ENCODE measurements around the gene ARPC5. TPM values are rescaled to one million over a fixed set of nuclear protein-coding genes. Genes with fewer than 3 reads are reported as not detected.
A peak's percentile ranks its signal among the peaks of the same experiment; 100 is the strongest.

ARPC5 gene
- total RNA-seq, 4 donors from 2014 or later: 70.5 to 158 (median 95.7) TPM

DNA sequence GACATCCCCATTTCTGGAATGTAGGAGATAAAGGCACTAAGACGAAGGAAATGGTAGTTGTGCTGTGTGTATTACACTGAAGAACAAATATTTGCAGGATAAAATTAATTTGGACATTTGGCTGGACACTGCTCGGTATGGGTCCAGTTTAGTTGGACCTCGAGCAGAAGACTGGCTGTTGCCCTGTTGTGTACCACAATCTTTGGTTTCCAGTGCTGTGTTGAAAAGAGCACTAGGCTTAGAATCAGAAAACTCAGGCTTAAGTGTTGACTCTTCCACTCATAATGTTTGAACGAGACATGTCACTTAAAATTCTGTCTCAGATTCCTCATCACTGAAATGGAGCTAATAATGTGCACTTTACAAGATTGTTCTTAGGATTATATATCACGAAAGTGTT is 1.2 kb upstream of the ARPC5 start:
- TF ChIP-seq, protein P1, sequence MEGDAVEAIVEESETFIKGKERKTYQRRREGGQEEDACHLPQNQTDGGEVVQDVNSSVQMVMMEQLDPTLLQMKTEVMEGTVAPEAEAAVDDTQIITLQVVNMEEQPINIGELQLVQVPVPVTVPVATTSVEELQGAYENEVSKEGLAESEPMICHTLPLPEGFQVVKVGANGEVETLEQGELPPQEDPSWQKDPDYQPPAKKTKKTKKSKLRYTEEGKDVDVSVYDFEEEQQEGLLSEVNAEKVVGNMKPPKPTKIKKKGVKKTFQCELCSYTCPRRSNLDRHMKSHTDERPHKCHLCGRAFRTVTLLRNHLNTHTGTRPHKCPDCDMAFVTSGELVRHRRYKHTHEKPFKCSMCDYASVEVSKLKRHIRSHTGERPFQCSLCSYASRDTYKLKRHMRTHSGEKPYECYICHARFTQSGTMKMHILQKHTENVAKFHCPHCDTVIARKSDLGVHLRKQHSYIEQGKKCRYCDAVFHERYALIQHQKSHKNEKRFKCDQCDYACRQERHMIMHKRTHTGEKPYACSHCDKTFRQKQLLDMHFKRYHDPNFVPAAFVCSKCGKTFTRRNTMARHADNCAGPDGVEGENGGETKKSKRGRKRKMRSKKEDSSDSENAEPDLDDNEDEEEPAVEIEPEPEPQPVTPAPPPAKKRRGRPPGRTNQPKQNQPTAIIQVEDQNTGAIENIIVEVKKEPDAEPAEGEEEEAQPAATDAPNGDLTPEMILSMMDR (IDR thresholded peaks at IDR 0.05): no peak
- TF ChIP-seq POLR2A (IDR thresholded peaks at IDR 0.05): no peak
- intact Hi-C loops (cut with DNase I): loop anchor here (5.0 kb wide), 1 partner anchor 164 kb away; the partner anchor contains the start of gene SMG7
- H3K27ac ChIP-seq: no peak overlapping the region
- WGBS, 2 donors: 60 to 66% methylated on average over 5 of the region's 5 CpGs
- H3K9me3 ChIP-seq: no peaks in the 10 kb centered on the region
- H3K4me1 ChIP-seq: peaks cover 20 to 26% of the 10 kb centered on the region in 2 donors
- H3K36me3 ChIP-seq: no peaks in the 10 kb centered on the region
- DNase-seq: no peak
- no peak overlapping the region for H3K4me3 ChIP-seq (replicated peaks in 1 of 3)
- H3K27me3 ChIP-seq: no peaks in the 10 kb centered on the region

DNA sequence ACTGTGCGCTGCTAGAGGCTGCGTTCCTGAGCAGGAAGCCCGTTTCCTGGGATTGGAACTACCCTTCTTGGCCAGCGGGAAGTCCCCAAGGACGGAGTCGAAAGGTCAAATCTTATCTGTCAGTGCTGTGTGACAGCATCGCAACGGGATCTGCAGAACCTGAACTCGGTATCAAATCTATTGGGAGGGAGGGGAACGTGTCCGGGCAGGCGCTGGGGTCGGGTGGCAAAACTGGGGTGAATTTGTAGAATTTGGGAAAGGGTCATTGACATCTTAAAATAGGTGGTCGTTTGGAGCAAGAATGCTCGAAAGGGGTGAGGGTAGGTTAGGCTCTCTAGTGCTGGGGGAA is 725 bp upstream of the ARPC5 start:
- no peaks in the 10 kb centered on the region for H3K9me3 ChIP-seq
- peak overlapping the region; percentile 35 to 83 (median 82) for H3K4me3 ChIP-seq (replicated peaks in 1 of 3)
- DNase-seq: no peak
- no peaks in the 10 kb centered on the region for H3K27me3 ChIP-seq
- peaks cover 20 to 29% of the 10 kb centered on the region in 2 donors for H3K4me1 ChIP-seq
- peak overlapping the region in 1 of 3 donors; percentile 96 for H3K27ac ChIP-seq
- intact Hi-C loops (cut with DNase I): loop anchor here (5.0 kb wide), 1 partner anchor 164 kb away; the partner anchor contains the start of gene SMG7
- 5 to 8% methylated on average over 13 to 15 of the region's 15 CpGs for WGBS, 2 donors
- H3K36me3 ChIP-seq: no peaks in the 10 kb centered on the region
- TF ChIP-seq, protein P1 (IDR thresholded peaks at IDR 0.05): no peak
- TF ChIP-seq POLR2A (IDR thresholded peaks at IDR 0.05): no peak

DNA sequence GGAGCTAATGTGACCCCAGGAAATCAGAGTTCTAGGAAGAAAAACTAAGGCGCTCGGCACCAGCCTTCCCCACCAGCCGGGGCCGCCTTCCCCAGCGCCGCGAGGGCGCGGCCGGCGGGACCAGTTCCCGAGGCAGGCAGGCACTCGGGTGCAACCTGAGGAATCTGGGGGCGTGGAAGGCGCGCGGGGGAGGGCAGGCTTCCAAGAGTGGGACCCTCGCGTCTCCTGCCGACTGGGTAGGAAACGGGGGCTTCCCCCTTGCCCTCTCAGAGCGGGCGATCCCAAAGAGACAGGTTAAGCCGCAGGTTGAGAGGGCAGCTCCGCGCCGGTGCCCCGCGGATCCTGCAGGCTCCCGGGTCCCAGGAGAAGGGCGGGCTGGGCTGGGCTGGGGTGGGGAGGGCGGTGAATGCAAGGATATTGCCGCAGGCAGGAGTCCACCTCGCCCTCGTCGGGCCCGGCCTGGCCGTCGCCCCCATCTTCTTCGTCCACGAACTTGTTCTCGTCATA is 431 bp downstream of the ARPC5 start:
- peak overlapping the region; percentile 40 to 82 (median 79) for H3K4me3 ChIP-seq (replicated peaks in 1 of 3)

DNA sequence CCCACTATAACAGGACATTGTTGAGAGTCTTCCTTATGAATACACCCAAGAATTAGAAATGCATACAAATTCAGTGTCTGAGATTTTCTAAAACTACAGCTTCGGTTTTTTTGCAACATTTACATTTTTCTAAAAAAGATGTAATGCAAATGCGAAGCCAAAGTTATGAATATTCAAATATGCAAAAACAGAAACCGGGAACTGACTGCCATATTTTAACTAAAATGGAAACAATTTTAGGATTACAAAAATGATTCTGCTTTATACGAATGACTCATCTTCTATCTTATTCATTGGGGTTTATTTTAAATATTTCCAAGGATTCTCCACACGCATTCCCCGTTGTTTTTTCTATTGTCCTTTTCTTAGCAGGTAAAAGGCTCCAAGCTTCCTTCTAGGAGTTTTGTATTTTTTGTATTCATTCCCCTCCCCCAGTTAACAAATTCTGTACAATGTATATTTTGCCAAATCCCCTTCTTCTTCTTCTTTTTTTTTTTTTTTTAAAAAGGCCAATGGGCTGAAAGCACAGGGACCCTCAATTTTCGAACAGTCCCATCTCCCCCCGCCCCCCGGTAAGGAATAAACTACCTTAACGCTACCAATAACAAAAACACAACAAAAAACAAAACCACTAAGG is 1.0 kb downstream of the ARPC5 start:
- Histone ChIP-seq H3K27ac (peak overlapping the region; percentile 95 to 96 (median 96)), H3K4me1 (peaks cover 27 to 32% of the 10 kb centered on the region in 2 donors), H3K9me3 (no peaks in the 10 kb centered on the region), H3K36me3 (peaks cover 3 to 8% of the 10 kb centered on the region in 2 donors), H3K27me3 (no peaks in the 10 kb centered on the region), H3K4me3 (replicated peaks in 1 of 3) (peak overlapping the region in 2 of 3 donors; percentile 79 to 82)
- no peak for TF ChIP-seq POLR2A (IDR thresholded peaks at IDR 0.05)
- intact Hi-C loops (cut with DNase I): loop anchor here (5.0 kb wide), 1 partner anchor 162 kb away; the partner anchor contains the start of gene SMG7
- WGBS, 2 donors: 3 to 4% methylated on average over 10 of the region's 10 CpGs
- no peak for DNase-seq

More for the DNA sequence above, 431 bp downstream of the ARPC5 start:
- peak overlapping the region; percentile 95 to 96 (median 96) for H3K27ac ChIP-seq
- H3K9me3 ChIP-seq: no peaks in the 10 kb centered on the region
- TF ChIP-seq POLR2A (IDR thresholded peaks at IDR 0.05): no peak
- TF ChIP-seq, protein P1 (IDR thresholded peaks at IDR 0.05): no peak
- DNase-seq: peak; percentile 58 to 61
- intact Hi-C loops (cut with DNase I): loop anchor here (5.0 kb wide), 1 partner anchor 163 kb away; the partner anchor contains the start of gene SMG7
- H3K36me3 ChIP-seq: peaks cover 0 to 2% of the 10 kb centered on the region in 2 donors
- peaks cover 27 to 32% of the 10 kb centered on the region in 2 donors for H3K4me1 ChIP-seq
- no peaks in the 10 kb centered on the region for H3K27me3 ChIP-seq
- WGBS, 2 donors: 0% methylated on average over 10 to 19 of the region's 42 CpGs

DNA sequence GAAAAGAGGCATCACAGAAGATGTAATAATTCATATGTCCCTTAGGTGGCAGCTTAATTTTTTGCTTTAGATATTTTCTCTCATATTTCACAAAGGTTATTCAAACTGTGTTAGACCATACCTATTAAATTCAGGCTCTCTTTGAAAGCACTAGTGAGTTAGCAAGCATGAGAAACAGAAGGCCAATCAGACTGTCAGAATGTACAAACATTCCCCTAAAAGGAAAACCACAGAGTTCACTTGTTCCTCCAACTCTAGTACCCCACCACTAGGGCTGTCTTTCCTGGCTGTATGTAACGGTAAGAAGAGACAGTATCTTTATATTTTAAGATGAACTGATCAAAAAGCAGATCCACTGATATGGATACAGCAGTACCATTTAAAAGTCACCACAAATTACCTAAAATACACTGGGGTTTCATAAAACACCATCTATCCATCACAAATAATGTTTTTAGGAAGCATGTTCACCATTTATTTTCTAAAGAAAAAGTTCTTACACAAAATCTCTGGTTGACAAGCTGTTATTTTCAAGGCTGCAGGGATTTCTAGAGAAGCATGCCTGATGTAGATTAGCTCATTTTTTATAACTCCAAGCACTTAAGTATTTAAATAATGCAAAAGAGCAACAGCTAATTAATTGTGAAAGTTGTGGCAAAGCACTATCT is 1.8 kb downstream of the ARPC5 start:
- no peaks in the 10 kb centered on the region for H3K9me3 ChIP-seq
- H3K4me3 ChIP-seq (replicated peaks in 1 of 3): peak overlapping the region in 2 of 3 donors; percentile 79 to 82
- peak overlapping the region; percentile 34 to 96 (median 95) for H3K27ac ChIP-seq
- no peaks in the 10 kb centered on the region for H3K27me3 ChIP-seq
- H3K4me1 ChIP-seq: peaks cover 27 to 32% of the 10 kb centered on the region in 2 donors
- peak; percentile 17 to 19 for DNase-seq
- WGBS, 2 donors: 0 to 3% methylated on average over 1 of the region's 1 CpG
- TF ChIP-seq, protein P1 (IDR thresholded peaks at IDR 0.05): peak in 4 of 6 experiments; percentile 32 to 64 (median 48)
- peak in 1 of 2 donors; percentile 79 for TF ChIP-seq POLR2A (IDR thresholded peaks at IDR 0.05)
- intact Hi-C loops (cut with DNase I): no loop called here
- peaks cover 9% of the 10 kb centered on the region in 2 donors for H3K36me3 ChIP-seq

Measured in thyroid gland (tissue), 4 donors.